HT-29 (cell line): Measurements from ENCODE around the gene CYTH3. TPM values are rescaled to one million over a fixed set of nuclear protein-coding genes. Genes with fewer than 3 reads are reported as not detected.

Source experiments
- DNase-seq: peaks from one replicate; pipeline ENCODE4 v3.0.0-alpha.2; 2015; ENCODE audit warnings: low spot score
- total RNA-seq: library from RNA; depleted of rRNA; stranded (reverse); fragments of >200 nt; shearing (Covaris generic); gene quantifications from 2 replicates; pipeline ENCODE4 v1.2.3, GENCODE V29; 2014

The CYTH3 gene
- total RNA-seq, 1 experiment from 2014 or later, result 3.1 TPM

DNA sequence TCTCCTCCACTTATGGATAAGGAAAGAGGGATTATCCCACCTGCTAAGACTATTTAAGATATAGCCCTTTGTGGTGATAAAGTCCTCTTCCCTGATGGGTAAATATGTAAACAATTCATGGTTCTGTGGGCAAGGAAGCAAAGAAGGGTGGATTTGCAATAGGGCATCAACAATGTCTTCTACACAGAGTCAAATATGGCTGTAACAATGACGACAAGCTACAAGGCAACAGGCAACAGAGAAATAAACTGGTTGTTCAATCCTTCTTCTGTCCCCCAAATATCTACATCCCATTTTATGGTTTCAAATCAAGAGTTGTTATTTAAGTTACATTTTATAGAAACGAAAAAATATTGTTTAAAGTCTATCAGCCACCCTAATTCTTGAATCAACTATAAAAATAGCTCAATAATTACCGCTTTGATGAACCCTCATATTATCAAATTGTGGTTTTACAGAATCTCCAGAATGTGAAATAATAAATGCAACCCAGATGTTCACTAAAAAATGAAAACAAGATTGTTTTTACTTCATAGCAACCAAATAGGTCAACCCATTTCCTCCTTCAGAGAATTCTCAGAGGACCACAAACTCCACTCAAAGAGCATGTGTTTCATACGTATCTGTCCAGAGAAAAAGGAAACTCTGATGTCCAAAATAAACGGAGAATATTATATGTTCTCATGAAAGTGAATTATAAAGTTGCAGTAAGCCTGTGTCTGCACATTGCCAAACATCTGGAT is 13.8 kb downstream of the CYTH3 start:
- no peak for DNase-seq

DNA sequence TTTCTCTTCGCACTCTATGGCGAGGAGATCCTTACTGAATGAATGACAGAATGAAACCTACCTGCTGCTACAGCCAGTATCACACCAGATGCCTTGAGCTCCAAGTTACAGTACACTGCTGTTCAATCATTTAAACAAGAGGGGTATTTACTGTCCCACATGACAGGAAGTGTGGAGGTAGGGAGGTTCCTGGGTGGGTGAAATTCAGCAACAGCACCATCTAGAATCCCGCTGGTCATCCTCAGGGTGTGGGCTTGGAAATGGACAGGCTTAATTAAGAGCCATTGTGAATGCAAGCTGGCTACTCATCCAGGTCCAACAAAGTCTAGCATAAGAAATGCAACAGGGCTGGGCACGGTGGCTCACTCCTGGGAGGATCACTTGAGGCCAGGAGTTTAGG is 14.7 kb downstream of the CYTH3 start:
- DNase-seq, result no peak

DNA sequence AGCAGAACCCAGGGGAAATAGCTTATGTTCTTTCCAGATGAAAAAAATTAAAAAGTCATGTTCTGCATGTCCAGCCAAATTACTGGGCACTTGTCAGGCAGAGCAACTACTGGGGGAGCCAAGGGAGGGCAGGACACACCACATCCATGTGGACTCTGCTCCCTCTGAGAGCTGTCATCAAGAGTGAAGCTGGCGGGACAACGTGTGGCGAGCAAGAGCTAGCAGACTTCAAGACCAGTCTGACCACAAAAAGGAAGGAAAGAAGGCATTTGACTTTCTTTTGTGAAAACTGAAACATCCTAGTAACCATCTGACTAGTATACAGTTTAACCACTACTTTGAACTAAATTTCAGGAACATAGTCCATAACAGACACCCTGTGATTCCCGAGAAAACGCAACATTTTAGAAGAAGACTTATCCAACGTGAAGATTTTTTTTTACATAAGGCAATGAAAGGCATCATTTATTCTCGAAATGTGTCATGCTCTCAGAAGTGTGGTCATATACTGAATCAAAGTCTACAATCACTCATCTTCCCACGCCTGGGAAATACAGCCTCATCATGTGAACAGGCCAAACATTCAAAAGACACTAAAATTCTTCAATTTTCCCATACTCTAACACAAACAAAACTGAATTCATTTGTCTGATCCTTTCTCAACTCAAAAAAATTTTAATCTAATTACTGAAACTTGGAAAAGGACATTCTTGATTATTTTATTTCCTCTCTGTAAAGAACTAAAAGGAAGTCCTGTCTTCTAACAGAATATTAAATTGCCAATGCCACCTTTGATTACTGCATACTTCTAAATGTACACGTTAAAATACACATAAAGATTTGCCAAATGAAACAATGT is 15.5 kb downstream of the CYTH3 start:
- DNase-seq, result no peak

DNA sequence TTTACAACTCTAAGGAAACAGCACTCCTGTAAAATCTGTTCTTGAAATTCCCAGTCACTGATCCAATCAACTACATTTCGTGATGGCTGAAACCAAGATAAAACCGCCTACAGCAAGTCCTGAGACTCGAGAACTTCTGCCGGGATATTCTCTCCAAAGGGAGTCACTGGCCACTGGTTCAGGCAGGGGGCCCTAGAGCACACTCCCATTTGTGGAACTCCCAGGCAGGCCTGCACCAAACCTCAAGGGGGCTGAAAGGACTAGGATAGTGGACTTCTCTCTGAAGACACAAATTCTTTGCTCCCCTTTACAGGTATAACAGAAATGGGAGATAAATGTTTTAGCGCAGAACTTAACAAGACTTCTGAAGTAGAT is 16.3 kb downstream of the CYTH3 start:
- DNase-seq, result no peak

DNA sequence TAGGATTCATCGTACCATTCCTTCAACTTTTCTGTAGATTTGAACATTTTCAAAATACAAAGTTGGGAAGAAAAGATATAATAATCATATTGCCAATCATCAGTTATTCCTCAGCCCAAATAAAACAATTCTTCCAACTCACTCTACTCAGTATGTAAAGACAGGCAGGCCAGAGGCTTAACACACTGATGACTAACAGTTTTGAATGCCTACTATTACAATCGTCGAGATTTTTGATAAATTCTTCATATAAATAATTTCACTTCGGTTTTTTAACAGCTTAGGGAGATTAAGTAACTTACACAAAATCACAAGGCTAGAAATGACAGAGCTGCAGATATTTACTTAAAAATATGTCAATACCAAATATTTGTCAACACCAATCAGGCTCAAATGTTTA is 17.6 kb downstream of the CYTH3 start:
- DNase-seq, result no peak

DNA sequence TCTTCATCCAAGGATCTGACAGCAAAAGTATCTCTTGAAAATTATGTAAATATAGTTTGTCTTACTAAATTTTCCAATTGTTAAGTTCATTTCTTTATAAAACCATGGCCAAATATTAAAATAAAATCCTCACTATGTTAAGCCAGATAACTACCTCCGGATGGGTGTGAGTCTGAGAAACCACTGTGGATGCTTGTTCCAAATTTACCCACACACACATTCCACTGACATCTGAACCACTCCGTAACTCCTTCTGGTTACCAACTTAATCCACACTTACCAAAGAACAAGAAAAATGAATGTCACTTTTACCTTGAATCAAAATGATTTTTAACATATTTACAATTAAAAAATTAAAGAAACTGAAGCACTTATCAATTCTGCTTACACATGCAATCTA is 19.7 kb downstream of the CYTH3 start:
- DNase-seq, result no peak

DNA sequence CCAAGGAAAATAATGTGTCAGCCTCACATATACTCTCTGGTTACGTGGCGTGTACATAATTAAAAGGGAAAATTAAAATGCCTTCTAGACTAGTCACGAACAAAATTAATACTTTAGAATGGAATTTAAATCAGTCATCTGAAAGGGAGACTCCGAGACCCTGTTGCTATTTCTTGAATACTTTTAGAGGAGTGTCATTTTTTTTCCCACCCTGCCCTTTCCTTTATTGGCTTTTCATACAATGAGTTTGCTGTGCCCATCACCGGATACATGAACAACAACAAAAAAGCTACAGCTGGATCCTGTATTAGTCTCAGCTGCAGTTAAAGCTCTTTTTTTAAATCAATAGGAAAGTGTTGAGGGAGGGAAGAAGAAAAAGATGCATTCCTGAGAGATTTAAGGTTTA is 20.1 kb downstream of the CYTH3 start:
- DNase-seq, result no peak

DNA sequence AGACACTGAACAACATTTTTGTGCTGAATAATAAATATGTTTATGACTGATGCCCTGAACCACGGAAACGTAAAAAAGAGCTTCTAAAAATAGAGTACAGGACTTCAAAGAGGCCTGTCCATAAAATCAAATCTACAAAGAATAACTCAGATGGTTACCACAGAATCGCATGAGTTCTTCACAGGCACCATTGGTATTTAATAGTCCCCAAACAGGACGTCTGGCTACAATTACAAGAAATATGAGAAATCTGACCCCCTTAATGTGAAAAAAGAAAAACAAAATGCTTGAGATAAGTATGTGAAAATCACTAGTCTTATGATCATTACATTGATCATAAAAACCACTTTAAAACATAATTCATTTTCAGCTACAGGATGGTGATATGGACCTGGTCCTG is 20.8 kb downstream of the CYTH3 start:
- no peak for DNase-seq

DNA sequence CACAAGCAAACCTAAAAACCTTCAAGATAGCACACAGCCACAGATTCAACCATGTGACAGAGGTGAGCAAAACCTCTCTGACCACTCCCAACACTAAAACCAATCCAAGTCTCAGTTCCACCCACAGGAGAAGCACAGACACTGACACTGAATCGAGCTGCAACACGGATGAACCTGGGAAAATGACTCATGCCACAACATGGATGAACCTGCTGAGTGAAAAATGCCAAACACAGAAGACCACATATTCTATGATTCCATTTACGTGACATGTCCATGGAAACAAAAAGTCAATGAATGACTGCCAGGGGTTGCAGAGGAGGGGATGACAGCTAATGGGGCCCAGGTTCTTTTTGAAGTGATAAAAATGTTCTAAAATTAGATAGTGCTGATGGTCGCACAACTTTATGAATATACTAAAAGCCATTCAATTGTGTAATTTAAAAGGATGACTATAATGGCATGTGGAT is 22.0 kb downstream of the CYTH3 start:
- DNase-seq, result no peak

DNA sequence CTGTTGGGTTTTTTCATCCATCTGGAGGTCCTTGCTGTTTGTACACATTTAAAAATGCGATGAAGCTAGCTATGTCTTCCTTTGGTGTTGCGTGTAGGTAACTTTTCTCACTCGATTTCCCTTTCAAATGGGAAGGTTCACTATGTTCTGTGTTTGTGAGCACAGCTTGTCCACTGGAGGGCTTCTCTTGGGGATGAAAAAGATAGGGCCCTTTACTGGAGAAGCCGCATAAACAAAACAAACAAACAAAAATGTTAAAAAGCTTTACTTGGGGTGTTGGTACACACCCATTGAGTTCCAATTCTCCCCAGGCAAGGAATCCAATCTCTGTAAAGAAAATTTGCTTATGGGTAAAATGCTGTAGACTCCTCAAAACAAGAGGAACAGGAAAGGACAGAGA is 23.4 kb downstream of the CYTH3 start:
- DNase-seq, result no peak

DNA sequence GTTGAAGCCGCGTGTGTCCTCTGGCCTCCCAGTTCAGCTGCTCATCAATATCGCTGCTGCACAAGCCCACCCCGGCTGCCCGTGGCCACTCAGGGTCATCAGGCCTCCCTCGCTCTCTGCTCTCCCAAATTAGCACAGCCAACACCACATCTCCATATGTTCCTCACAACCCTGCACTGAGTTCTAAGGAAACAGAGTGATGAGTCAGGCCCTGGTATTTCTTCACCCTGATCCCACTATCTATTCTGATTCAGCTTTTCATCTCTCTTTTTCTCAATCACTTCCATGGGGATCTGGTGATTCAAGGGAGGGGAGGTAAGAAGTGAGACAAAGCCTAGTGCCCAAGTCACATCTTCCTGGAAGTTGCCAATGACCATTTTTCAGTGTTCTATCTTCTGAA is 23.8 kb downstream of the CYTH3 start:
- no peak for DNase-seq

DNA sequence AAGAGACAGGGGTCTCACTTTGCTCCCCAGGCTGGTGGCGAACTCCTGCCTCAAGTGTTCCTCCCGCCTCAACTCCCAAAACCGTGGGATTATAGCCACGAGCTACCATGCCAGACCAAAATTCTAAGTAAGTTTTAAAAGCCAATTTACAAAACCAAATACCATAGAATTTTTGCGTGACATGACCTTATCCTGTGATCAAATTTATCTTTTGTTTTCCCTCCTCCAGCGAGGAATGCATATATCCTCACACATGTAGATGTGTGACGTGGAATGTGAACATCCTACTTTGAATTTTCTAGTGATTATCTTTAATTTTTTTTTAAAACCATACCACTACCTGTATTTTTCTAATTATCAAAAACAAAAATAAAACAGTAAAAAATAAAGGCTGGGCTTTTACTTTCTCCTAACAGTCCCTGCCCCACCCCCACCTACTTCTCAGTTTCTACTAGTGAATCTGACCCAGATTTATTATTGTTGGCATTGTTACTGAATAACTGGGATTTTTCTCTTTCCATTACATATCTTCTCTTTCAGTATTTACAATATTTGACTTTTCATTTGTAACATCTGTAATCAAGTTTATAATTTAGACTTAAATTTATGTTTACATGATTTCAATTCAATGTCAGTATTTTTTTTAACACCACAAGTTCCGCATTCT is 26.0 kb downstream of the CYTH3 start:
- DNase-seq, result no peak

DNA sequence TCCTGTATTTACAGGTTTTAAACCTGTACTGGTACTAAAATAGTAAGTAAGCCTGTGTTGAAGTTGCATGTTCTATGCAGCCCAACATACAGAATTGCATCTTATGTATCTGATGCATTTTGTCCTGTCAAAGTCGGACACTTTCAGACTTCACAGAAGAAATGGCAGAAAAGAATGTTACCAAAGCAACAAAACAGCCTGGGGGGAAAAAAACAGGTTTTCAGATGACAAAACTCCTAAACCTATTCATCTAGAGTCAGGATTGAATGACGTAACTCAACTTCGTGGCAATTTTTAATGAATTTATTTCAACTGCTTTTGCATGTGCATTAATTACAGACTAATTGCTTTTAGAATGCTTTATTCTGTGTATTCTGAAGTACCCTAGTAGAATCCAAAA is 28.4 kb downstream of the CYTH3 start:
- DNase-seq, result no peak

DNA sequence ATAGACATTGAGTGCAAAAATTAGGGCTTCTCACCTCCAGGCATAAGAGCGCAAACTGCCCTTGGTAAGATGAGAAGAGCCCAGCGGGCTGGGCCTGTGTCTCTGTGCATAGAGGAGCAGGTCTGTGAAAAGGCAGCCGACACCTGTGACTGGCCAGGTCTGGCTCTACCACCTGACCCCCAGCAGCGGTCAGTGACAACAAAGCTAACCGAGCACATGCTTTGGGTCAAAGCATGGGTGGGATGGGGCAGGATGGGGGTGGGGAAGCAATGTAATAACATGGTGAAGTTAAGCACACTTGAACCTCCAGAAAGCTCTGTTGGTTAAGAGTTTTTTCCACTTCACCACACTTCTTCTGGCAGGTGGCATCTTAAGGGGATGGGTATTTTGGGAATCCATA is 29.3 kb downstream of the CYTH3 start:
- no peak for DNase-seq

DNA sequence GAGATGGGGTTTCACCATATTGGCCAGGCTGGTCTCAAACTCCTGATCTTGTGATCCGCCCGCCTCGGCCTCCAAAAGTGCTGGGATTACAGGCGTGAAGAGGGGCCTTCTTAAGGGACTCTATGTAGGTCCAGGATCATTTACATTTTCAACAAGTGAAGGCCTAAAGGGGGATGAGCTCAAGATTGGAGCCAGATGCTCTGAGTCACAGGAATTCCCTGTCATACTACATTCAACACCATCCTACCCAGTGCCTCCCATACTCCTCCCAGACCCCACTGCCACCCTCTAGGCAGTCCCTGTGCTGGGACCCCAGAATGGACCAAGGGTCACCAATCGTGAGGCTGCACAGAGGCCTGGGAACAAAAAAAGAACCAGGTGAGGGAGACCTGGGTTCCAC is 29.9 kb downstream of the CYTH3 start:
- no peak for DNase-seq

DNA sequence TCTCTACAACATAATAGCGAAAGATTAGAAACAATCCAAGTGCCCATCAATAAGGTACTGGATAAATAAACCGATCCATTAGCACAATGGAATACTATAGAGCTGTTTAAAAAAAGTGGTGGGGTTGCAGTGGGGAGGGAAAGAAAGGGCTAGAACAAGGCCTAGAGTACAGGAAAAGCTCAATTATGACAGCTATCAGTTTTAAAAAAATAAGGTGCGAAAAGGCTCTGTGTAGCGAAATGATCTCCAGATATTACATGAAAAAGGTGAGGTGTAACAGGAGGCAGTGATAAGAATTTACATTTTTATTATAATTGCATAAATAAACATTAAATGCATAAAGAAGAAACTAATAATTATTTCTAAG is 30.8 kb downstream of the CYTH3 start:
- DNase-seq, result no peak

DNA sequence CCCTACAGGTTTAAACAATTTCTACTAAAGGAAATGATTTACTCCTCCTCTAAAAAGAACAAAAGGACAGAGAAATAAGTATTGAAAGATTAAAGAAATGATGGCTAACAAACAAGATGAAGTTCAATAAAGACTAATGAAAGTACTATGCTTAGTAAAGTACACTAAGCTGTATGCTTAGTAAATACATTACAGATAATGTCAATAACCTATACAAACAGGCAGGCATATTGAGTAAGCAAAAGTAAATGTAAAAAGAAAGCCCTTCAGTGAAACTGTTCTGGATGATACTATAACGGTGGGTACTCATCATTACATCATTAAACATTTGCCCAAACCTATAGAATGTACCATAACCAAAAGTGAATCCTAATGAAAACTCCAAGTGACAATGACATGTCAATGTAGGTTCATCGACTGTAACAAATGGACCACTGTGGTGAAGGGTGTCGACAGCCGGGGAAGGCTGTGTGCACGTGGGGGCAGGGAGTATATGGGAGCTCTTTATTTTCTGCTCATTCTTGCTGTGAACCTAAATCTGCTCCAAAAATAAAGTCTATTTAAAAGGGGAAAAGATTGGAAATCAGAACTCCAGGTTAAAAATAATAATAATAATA is 34.0 kb downstream of the CYTH3 start:
- DNase-seq, result no peak

DNA sequence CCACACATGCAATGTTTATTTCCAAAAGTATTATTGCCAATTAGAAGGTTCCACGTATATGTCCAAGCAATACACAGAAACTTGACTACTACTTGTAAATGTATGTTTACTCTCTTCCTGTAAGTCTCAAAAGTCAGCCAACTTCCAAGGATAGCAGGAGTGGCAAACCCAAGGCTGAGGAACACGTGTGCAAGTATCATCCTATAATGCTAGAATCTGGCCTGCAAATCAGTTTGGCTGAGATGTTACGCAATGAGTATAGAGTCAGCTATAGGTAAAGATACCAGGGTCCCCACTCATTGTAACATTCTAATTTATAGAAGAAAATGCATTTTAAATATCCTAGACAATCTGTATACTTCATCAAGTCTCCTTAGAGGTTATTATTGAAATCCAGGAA is 34.7 kb downstream of the CYTH3 start:
- no peak for DNase-seq

DNA sequence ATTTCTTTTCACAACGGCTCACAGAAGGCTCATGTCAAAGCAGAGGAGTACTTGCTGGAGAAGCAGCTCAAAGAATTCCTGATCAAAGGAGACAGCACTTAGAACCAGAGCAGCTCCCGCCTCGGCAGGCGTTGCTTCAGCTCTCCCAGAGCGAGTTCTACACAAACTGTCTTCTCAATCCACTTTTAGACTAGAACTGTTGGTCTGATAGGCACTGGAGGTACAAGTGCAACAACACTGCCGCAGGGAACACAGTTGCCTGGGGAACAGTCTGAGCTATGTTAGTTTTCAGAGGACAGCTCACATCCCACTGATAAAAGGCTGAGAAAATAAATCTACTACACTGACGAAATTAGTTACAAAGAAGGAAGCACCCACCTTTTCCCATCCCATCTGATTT is 35.4 kb downstream of the CYTH3 start:
- no peak for DNase-seq

DNA sequence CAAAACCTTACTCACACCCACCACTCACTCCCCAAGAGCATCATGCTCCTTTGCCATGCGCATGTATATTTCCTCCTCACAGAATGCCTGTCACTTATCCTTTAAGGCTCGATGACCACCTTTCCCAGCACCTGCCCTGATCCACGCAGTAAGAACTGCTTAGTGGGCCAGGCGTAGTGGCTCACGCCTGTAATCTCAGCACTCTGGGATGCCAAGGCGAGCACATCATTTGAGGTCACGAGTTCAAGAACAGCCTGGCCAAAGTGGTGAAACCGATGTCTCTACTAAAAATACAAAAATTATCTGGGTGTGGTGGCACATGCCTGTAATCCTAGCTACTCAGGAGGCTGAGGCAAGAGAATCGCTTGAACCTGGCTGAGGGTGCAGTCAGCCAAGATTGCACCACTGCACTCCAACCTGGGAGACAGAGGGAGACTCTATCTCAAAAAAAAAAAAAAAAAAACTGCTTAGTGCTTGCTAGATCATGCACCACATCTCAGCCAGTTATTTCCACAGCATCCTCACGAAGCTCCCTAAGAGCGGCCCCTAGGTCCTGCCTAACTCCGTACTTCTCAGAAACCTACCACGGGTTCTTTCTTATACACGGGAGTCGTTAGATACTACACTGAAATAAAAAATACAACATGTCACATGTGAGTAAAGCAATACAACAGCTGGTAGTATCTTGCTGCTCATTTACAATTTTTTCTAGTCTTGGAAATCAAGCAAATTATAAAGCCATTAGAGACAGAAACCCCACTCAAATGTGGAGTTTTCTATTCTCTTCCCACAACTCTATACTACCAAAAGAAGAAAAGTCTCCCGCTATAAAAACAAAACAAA is 37.2 kb downstream of the CYTH3 start:
- no peak for DNase-seq

DNA sequence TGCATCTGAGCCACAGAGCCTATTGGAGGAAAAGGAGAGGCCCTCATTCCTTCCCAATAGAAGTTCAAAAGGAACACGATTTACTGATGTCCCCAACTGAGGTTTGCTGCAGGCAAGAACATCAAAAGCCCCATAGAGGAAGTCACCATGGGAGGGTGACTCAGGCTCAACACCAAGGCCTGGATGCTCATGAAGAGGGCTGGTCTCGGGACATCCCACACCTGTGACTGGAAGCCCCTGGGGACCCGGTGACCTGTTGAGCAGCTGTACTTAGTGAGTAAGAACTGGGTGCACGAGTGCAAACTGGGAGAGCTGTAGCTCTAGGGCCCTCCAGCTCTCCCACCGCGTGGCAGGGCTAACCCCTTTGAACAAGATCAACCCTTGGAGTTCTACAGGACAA is 38.0 kb downstream of the CYTH3 start:
- DNase-seq, result no peak
